HG03460 (cell line): ENCODE measurements around the gene PGAP3.

Source experiments
- ATAC-seq: cut with Tn5 transposase; IDR thresholded peaks from one replicate; pipeline ENCODE4 v1.9.1; 2021; ENCODE audit not compliant: unreplicated experiment

The PGAP3 gene

GRCh38 chr17:39660397-39661385 is 27.2 kb downstream of the PGAP3 start:
- no peak for ATAC-seq

- no peak for ATAC-seq
Measured at GRCh38 chr17:39660011-39660360, 27.9 kb downstream of the PGAP3 start.

GRCh38 chr17:39659279-39660010 is 28.4 kb downstream of the PGAP3 start:
- no peak for ATAC-seq

GRCh38 chr17:39658760-39659159 is 29.1 kb downstream of the PGAP3 start:
- no peak for ATAC-seq

- no peak for ATAC-seq
Measured at GRCh38 chr17:39658346-39658745, 29.5 kb downstream of the PGAP3 start.

- ATAC-seq, result no peak
Measured at GRCh38 chr17:39655105-39655504, 32.8 kb downstream of the PGAP3 start.

- ATAC-seq, result no peak
Measured at GRCh38 chr17:39653662-39654331, 34.1 kb downstream of the PGAP3 start.

- no peak for ATAC-seq
Measured at GRCh38 chr17:39653316-39653661, 34.6 kb downstream of the PGAP3 start.

- no peak for ATAC-seq
Measured at GRCh38 chr17:39652587-39653315, 35.1 kb downstream of the PGAP3 start.

- ATAC-seq, result no peak
Measured at GRCh38 chr17:39651923-39652586, 35.8 kb downstream of the PGAP3 start.

GRCh38 chr17:39650121-39650579 is 37.7 kb downstream of the PGAP3 start:
- ATAC-seq, result no peak

GRCh38 chr17:39648616-39649366 is 39.1 kb downstream of the PGAP3 start:
- no peak for ATAC-seq

GRCh38 chr17:39647256-39647655 is 40.6 kb downstream of the PGAP3 start:
- no peak for ATAC-seq

GRCh38 chr17:39643271-39643670 is 44.6 kb downstream of the PGAP3 start:
- no peak for ATAC-seq

GRCh38 chr17:39642291-39643074 is 45.4 kb downstream of the PGAP3 start:
- no peak for ATAC-seq

- ATAC-seq, result no peak
Measured at GRCh38 chr17:39641883-39642282, 46.0 kb downstream of the PGAP3 start.

- ATAC-seq, result no peak
Measured at GRCh38 chr17:39641097-39641496, 46.8 kb downstream of the PGAP3 start.

GRCh38 chr17:39640591-39641031 is 47.2 kb downstream of the PGAP3 start:
- ATAC-seq, result no peak
